GM18499 (cell line): ENCODE data around the gene CUEDC1.
"Not testable (repeated sequence)": the region's sequence is repeated elsewhere in the genome, so short reads cannot be mapped to it uniquely, and the experiment has no call there.

Source experiments
- ATAC-seq: cut with Tn5 transposase; IDR thresholded peaks from one replicate; pipeline ENCODE4 v1.9.1; 2021; ENCODE audit warnings: moderate number of reproducible peaks; ENCODE audit not compliant: insufficient read depth, unreplicated experiment

The CUEDC1 gene

GRCh38 chr17:57852092-57852954 lies 102.9 kb downstream of the CUEDC1 start:
- ATAC-seq, result no peak

- ATAC-seq, result peak; percentile 88
Observed at GRCh38 chr17:57849874-57850754, 105.1 kb downstream of the CUEDC1 start, which contains the start of gene MRPS23. Gene MRPS23 (minus strand): TSS chr17:57850044. CDS start chr17:57850010, 34 bp downstream.

- peak; percentile 32 for ATAC-seq
Observed at GRCh38 chr17:57849163-57849873, 105.9 kb downstream of the CUEDC1 start.

- ATAC-seq, result not testable (repeated sequence)
Observed at GRCh38 chr17:57846056-57846945, 108.9 kb downstream of the CUEDC1 start.

GRCh38 chr17:57842280-57842679 lies 112.9 kb downstream of the CUEDC1 start:
- no peak for ATAC-seq

GRCh38 chr17:57839571-57839923 lies 115.7 kb downstream of the CUEDC1 start:
- no peak for ATAC-seq

- ATAC-seq, result no peak
Observed at GRCh38 chr17:57838857-57839570, 116.2 kb downstream of the CUEDC1 start.

GRCh38 chr17:57838453-57838852 lies 116.8 kb downstream of the CUEDC1 start:
- ATAC-seq, result no peak

- no peak for ATAC-seq
Observed at GRCh38 chr17:57835333-57835900, 119.8 kb downstream of the CUEDC1 start.

- no peak for ATAC-seq
Observed at GRCh38 chr17:57834146-57834741, 121.0 kb downstream of the CUEDC1 start.

GRCh38 chr17:57833179-57833939 lies 121.9 kb downstream of the CUEDC1 start:
- ATAC-seq, result no peak

GRCh38 chr17:57832314-57833178 lies 122.7 kb downstream of the CUEDC1 start:
- no peak for ATAC-seq

GRCh38 chr17:57830880-57831279 lies 124.3 kb downstream of the CUEDC1 start:
- no peak for ATAC-seq

- ATAC-seq, result no peak
Observed at GRCh38 chr17:57823469-57824401, 131.5 kb downstream of the CUEDC1 start.

GRCh38 chr17:57819867-57820266 lies 135.3 kb downstream of the CUEDC1 start:
- ATAC-seq, result no peak

- ATAC-seq, result no peak
Observed at GRCh38 chr17:57819285-57819684, 135.9 kb downstream of the CUEDC1 start.
